Effector memory CD8-positive, alpha-beta T cell (primary cell): Measurements from ENCODE around the gene FBP2.

Experiments
- ATAC-seq: fragments of 150-1000 bp; cut with Tn5 transposase; replicated peaks from 2 replicates; pipeline ENCODE4 v1.10.0; 2021; ENCODE audit warnings: mild to moderate bottlenecking, moderate library complexity
- DNase-seq, 3 experiments: peaks; one replicate each; pipeline ENCODE4 v3.0.0; 2021
- H3K27ac Mint-ChIP-seq, 2 donors: one replicate each; pipeline ENCODE4 v1.8.0; 2022; ENCODE audit warnings: mild to moderate bottlenecking in 2 of 2, mixed read lengths in 2 of 2, moderate library complexity in 2 of 2
- H3K27me3 Mint-ChIP-seq, 2 donors: one replicate each; pipeline ENCODE4 v1.8.0; 2022; ENCODE audit warnings: mixed read lengths in 2 of 2
- H3K36me3 Mint-ChIP-seq: one replicate; pipeline ENCODE4 v1.8.0; 2022; ENCODE audit warnings: mild to moderate bottlenecking, moderate library complexity, mixed read lengths; ENCODE audit not compliant: insufficient read depth
- H3K4me1 Mint-ChIP-seq, 2 donors: one replicate each; pipeline ENCODE4 v1.8.0; 2022; ENCODE audit warnings: low read depth in 2 of 2, mixed read lengths in 2 of 2
- H3K4me3 Mint-ChIP-seq, 2 donors: one replicate each; pipeline ENCODE4 v1.8.0; 2022; ENCODE audit warnings: mild to moderate bottlenecking in 2 of 2, mixed read lengths in 2 of 2, moderate library complexity in 2 of 2
- H3K9me3 Mint-ChIP-seq, 2 donors: one replicate each; pipeline ENCODE4 v1.8.0; 2022; ENCODE audit warnings: mixed read lengths in 2 of 2

FBP2 gene

DNA sequence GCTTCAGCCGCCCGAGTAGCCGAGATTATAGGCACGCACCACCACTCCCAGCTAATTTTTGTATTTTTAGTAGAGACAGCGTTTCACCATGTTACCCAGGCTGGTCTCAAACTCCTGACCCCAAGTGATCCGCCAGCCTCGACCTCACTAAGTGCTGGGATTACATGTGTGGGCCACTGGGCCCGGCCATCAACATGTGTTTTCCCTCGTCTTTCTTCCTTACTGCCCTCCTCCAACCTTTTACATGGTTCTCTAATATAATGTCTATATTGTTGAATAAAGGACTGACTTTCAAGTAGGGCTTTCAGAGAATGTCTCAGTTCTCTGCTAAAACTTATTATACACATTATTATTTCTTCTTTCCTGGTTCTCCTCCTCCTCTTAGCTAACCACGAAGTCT is 60.0 kb downstream of the FBP2 start:
- no peak for DNase-seq
- Mint-ChIP-seq H3K4me1 (no peaks in the 10 kb centered on the region), H3K36me3 (no peaks in the 10 kb centered on the region), H3K27me3 (peaks cover 24 to 44% of the 10 kb centered on the region in 2 donors), H3K9me3 (no peaks in the 10 kb centered on the region), H3K4me3 (no peak overlapping the region), H3K27ac (no peak overlapping the region)
- ATAC-seq: no peak

DNA sequence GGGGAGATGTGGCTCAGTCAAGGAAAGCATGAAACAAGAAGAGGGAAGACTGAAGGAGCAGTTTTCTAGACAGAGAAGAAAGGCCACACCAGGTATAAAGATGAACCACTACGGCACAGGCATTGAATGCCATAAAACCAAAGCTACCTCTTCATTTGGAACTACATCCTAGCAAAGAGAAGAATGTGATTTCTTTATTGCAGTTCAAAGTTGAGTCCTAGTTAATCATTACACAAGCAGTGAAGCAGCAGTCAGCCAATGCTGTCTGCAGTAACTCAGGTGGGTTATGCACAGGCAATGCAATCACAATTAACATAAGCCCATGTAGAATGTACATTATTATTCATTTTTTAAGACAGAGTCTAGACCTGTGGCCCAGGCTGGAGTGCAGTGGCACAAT is 60.5 kb downstream of the FBP2 start:
- no peak for DNase-seq
- H3K4me1 Mint-ChIP-seq: no peaks in the 10 kb centered on the region

DNA sequence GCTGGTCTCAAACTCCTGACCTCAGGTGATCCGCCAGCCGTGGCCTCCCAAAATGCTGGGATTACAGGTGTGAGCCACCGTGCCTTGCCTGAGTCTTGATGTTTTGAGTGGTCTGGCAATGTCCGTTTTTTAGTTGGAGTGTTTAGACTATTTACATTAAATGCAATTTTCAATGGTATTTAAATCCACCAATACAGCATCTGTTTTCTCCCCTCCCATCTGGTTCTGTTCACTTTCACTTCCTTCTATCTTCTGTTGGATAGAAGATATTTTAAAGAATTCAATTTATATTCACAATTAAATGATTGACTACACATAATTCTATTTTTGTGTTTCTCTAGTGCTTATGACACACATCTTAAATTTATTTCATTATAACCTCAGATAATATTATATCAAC is 64.7 kb downstream of the FBP2 start:
- Mint-ChIP-seq H3K27ac (no peak overlapping the region), H3K4me1 (no peaks in the 10 kb centered on the region), H3K9me3 (no peaks in the 10 kb centered on the region), H3K4me3 (no peak overlapping the region), H3K27me3 (peaks cover 24 to 31% of the 10 kb centered on the region in 2 donors), H3K36me3 (no peaks in the 10 kb centered on the region)
- ATAC-seq (no peak), DNase-seq (no peak)

More for the DNA sequence above, 60.5 kb downstream of the FBP2 start:
- no peaks in the 10 kb centered on the region for H3K9me3 Mint-ChIP-seq
- peaks cover 24 to 44% of the 10 kb centered on the region in 2 donors for H3K27me3 Mint-ChIP-seq
- ATAC-seq: no peak
- H3K27ac Mint-ChIP-seq: no peak overlapping the region
- no peak overlapping the region for H3K4me3 Mint-ChIP-seq
- no peaks in the 10 kb centered on the region for H3K36me3 Mint-ChIP-seq

DNA sequence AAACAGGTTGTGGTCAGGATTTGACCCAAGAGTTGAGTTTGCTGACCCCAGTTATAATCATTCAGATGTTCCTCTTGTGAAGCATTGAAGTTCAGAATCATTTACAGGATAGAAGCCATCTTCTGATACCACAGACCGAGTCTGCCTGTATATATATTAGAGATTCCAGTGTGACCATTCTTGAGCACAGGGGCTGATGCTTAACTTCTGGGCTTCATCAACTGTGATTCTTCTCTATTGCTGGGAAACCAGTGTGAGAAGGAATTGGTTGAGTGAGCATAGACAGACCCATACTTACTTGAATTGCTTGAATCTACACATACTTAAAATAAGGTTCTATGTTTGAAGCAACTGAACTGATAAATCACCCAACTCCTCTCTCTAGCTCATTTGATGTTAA is 66.7 kb downstream of the FBP2 start:
- Mint-ChIP-seq H3K9me3 (no peaks in the 10 kb centered on the region), H3K27ac (no peak overlapping the region), H3K4me1 (no peaks in the 10 kb centered on the region), H3K36me3 (no peaks in the 10 kb centered on the region), H3K4me3 (no peak overlapping the region), H3K27me3 (peaks cover 13 to 26% of the 10 kb centered on the region in 2 donors)
- DNase-seq (no peak), ATAC-seq (no peak)

DNA sequence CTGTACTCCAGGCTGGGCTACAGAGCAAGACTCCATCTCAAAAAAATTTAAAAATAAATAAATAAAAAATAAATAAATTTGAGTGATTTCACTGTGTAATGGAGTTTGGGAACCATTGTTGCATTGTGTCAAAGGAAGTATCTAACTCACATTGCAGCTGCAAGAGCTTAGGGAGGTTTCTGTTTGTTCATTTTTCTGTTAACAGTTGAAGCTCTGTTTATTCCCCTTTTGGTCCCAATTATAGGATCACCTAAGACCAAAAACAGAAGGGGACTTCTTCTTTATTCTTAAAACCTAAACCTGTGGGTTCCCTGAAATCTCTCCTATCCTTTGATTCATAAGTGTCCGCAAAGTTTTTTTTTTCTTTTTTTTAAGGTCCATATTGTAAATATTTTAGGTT is 67.4 kb downstream of the FBP2 start:
- Mint-ChIP-seq H3K4me3 (no peak overlapping the region), H3K9me3 (no peaks in the 10 kb centered on the region), H3K4me1 (no peaks in the 10 kb centered on the region), H3K27ac (no peak overlapping the region), H3K27me3 (peaks cover 7 to 22% of the 10 kb centered on the region in 2 donors), H3K36me3 (no peaks in the 10 kb centered on the region)
- ATAC-seq (no peak), DNase-seq (no peak)

DNA sequence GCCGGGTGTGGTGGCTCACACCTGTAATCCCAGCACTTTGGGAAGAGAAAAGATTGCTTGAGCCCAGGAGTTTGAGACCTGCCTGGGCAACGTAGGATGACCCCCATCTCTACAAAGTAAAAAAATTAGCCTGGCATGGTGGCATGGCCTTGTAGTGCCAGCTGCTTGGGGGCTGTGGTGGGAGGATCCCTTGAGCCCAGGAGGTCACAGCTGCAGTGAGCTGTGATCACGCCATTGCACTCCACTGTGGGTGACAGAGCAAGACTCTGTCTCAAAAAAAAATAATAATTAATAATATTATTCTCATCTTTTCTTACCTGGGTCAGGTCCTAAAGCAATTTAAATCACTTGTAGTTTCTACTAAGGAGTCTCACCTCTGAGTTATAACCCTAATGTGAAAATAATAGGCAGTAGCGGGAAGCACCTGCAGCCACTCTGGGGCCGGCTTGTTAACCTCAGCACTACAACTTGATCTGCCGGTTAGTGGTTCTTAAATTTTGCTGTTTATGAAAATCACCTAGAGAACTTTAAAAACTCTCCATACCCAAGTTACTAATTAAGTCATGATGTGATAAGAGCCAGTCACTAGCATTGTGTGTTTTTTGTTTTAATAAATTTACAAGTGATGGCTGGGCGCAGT is 68.1 kb downstream of the FBP2 start:
- Mint-ChIP-seq H3K36me3 (no peaks in the 10 kb centered on the region), H3K4me1 (no peaks in the 10 kb centered on the region), H3K4me3 (no peak overlapping the region), H3K27ac (no peak overlapping the region), H3K27me3 (peaks cover 2 to 16% of the 10 kb centered on the region in 2 donors), H3K9me3 (no peaks in the 10 kb centered on the region)
- no peak for DNase-seq
- ATAC-seq: no peak

DNA sequence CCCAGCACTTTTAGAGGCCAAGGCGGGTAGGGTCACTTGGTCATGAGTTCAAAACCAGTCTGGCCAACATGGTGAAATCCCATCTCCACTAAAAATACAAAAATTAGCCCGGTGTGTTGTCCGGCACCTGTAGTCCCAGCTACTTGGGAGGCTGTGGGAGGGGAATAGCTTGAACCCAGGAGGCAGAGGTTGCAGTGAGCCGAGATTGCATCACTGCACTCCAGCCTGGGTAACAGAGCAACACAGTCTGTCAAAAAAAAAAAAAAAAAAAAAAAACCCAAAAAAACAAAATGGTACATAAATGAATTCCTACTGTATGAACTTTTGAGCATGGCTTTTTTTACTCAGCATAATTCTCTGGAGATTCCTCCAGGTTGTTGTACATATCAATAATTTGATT is 76.4 kb downstream of the FBP2 start:
- no peak for DNase-seq
- no peaks in the 10 kb centered on the region for H3K36me3 Mint-ChIP-seq
- no peaks in the 10 kb centered on the region for H3K27me3 Mint-ChIP-seq
- H3K4me1 Mint-ChIP-seq: no peaks in the 10 kb centered on the region
- no peak overlapping the region for H3K27ac Mint-ChIP-seq
- no peaks in the 10 kb centered on the region for H3K9me3 Mint-ChIP-seq
- no peak overlapping the region for H3K4me3 Mint-ChIP-seq
- no peak for ATAC-seq

DNA sequence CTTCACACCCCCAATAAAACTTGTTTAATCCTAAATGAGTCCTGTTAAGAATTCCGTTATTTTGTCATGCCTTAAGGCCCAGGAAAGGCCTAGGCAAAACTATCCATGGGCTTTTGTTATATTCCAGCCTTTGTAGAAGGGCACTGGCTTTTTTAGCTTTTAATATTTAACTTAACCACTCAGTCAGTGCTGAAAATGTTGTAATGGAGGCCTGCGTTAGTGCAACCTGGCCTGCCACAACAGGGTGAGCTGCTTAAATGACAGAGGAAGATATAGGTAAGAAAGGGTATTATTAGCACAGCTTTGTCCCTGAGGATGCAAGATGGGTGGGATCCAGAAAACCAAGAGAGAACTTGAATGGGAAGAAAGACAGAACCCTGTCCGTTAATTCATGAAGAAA is 78.9 kb downstream of the FBP2 start:
- DNase-seq (no peak), ATAC-seq (no peak)
- Mint-ChIP-seq H3K27ac (no peak overlapping the region), H3K4me1 (no peaks in the 10 kb centered on the region), H3K4me3 (no peak overlapping the region), H3K9me3 (no peaks in the 10 kb centered on the region), H3K27me3 (peaks cover 7 to 12% of the 10 kb centered on the region in 2 donors), H3K36me3 (no peaks in the 10 kb centered on the region)

DNA sequence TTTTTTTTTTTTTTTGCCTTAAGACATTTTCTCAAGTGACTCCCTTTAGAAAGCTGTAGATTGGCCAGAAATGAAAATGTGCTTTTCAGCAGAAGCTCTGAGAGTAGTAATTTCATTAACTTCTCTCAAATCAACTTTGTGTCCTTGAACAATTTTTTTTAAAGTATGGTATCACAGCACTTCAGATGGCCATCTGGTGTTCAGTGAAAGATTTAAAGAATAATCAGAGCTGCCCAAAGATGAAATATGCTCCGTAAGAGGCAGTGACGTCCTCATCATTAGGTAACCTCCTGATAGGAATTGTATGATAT is 81.7 kb downstream of the FBP2 start:
- Mint-ChIP-seq H3K4me1 (peaks cover 0 to 3% of the 10 kb centered on the region in 2 donors), H3K27ac (no peak overlapping the region), H3K27me3 (peaks cover 7 to 12% of the 10 kb centered on the region in 2 donors), H3K9me3 (no peaks in the 10 kb centered on the region), H3K36me3 (no peaks in the 10 kb centered on the region), H3K4me3 (no peak overlapping the region)
- ATAC-seq: no peak
- DNase-seq: no peak

DNA sequence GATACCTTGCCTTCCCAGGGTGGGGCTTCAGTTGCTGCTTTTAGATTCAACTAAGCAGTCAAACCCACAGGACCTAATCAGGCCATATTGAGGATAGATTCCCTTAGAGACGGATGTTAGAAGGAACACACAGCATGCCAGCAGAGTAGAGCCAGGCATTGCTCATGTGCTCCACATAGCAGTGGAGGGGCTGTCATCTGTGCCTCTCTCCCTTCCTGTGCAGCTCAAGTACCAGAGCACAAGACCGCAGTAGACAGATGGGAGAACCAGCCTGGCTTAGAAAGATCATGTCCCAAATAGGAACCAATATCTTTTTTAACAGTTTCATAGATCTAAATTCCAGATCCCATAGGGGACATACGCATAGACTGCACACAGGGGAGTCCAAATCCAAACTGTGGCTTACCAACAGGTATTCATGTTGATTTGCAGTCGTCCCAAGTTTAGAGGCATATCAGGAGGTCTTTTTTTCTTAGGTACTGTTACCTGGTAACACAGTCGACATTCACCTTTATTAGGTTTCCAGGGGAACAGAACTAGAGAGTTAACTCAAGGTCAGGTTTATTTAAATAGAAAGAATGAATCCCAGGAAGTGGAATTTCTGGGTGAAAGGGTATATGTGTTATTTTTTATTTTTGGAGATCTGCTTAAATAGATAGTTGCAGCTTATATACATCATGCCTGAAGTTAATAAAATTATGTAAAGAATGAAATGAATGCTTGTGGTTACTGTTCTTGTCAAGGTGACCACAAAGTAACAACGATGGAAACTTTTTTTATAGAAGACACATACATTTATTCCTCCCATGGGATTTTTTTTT is 82.3 kb downstream of the FBP2 start:
- Mint-ChIP-seq H3K4me3 (no peak overlapping the region), H3K4me1 (peaks cover 0 to 3% of the 10 kb centered on the region in 2 donors), H3K27me3 (peaks cover 9 to 12% of the 10 kb centered on the region in 2 donors), H3K27ac (no peak overlapping the region), H3K9me3 (no peaks in the 10 kb centered on the region), H3K36me3 (no peaks in the 10 kb centered on the region)
- DNase-seq (no peak), ATAC-seq (no peak)
